Cardiac fibroblast (primary cell): Measurements from ENCODE around the gene TTC33.
A peak's percentile ranks its signal among the peaks of the same experiment; 100 is the strongest.
"Not testable (repeated sequence)": the region's sequence is repeated elsewhere in the genome, so short reads cannot be mapped to it uniquely, and the experiment has no call there.

ENCODE experiments used
- DNase-seq, 2 donors: peaks; one replicate each; pipeline versions ENCODE4 v3.0.0 to v3.0.0-alpha.2; 2010; ENCODE audit warnings: low read depth in 2 of 2
- H3K4me3 ChIP-seq, 2 donors: replicated peaks in 1 of 2; 1 replicate in 1 of 2; 2 replicates in 1 of 2; pipeline ENCODE4 v1.5.1; 2011; ENCODE audit warnings: low read depth in 2 of 2, low read length in 2 of 2, mild to moderate bottlenecking in 2 of 2, moderate library complexity in 1 of 2
- CTCF ChIP-seq: IDR thresholded peaks from one replicate; pipeline ENCODE4 v1.5.1; 2011; ENCODE audit warnings: low read depth, mild to moderate bottlenecking, low read length, inconsistent platforms

TTC33 gene

GRCh38 chr5:40660751-40661150 lies 95.0 kb downstream of the TTC33 start:
- DNase-seq = no peak
- H3K4me3 ChIP-seq = no peak overlapping the region
- no peak for TF ChIP-seq CTCF

GRCh38 chr5:40656766-40657165 lies 99.0 kb downstream of the TTC33 start:
- DNase-seq = no peak
- TF ChIP-seq CTCF = no peak
- no peak overlapping the region for H3K4me3 ChIP-seq

- H3K4me3 ChIP-seq = not testable (repeated sequence)
- peak in 1 of 2 donors; percentile 17 for DNase-seq
These were observed 99.7 kb downstream of the TTC33 start for GRCh38 chr5:40656091-40656490.

- H3K4me3 ChIP-seq = no peak overlapping the region
- peak; percentile 11 to 12 for DNase-seq
These were observed 100.6 kb downstream of the TTC33 start for GRCh38 chr5:40655138-40655537.

GRCh38 chr5:40654377-40654991 lies 101.3 kb downstream of the TTC33 start:
- TF ChIP-seq CTCF = no peak
- peak in 1 of 2 donors; percentile 11 for DNase-seq
- H3K4me3 ChIP-seq = no peak overlapping the region

More at GRCh38 chr5:40655138-40655537, 100.6 kb downstream of the TTC33 start:
- no peak for TF ChIP-seq CTCF

- no peak overlapping the region for H3K4me3 ChIP-seq
- no peak for DNase-seq
- no peak for TF ChIP-seq CTCF
These were observed 102.3 kb downstream of the TTC33 start for GRCh38 chr5:40653221-40654022.

- DNase-seq = no peak
- no peak overlapping the region for H3K4me3 ChIP-seq
- no peak for TF ChIP-seq CTCF
These were observed 103.1 kb downstream of the TTC33 start for GRCh38 chr5:40652441-40653220.
